ENCODE measurements around the gene PLXDC2. TPM values are rescaled to one million over a fixed set of nuclear protein-coding genes. Genes with fewer than 3 reads are reported as not detected.

Gene PLXDC2
- total and polyA plus RNA-seq, 10 of the 15 experiments (the other 5 are each of a cell fraction or from before 2014, with no cell fraction given), result 0.05 to 1.8 (median 0.14) TPM; not detected in 2

DNA sequence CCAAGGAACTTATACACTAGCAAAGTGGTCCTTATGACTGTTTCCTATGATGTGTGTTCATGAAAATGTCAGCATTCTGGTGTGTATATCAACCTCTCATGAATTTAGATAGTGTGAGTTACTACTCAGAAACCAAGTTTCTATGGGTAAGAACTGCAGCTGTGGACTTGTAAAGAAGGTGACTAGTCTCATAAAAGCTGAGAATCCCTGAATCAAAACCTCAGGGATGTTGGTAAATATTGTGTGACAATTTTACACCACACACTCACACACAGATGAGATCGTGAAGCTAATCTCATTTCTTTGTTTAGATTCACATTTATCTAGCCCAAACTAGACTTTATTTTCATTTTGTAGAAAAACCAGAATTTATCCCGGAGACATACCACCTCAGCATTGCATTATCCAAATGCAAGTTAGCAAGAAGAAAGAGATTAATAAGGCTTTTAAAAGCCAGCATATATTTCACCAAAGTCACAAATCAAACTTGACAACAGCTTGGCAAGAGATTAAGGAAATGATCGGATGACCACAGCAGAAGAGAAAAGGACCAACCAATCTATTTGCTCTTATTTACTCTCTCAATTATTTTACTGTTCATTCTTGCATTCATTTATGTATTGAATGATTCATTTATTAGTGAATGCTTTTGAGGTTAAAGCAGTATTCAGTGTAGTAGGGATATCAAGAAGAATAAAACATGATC, 92.9 kb downstream of the PLXDC2 start:
- 2% methylated on average over 3 of the region's 3 CpGs for WGBS (ENCODE audit: insufficient coverage, insufficient replicate concordance, low lambda C conversion rate, missing lambda C conversion rate)
- H4K20me1 ChIP-seq (ENCODE audit: control insufficient read depth, insufficient read depth), result no peaks in the 10 kb centered on the region
- FAIRE-seq (no peak), ATAC-seq (no peak), DNase-seq (ENCODE audit: low read depth, low spot score) (no peak)
- no peaks in the 10 kb centered on the region for H3K9me3 ChIP-seq (replicated peaks; ENCODE audit: control insufficient read depth, insufficient read depth, low read length)
- H3K4me3 ChIP-seq, result no peak overlapping the region
- BruUV-seq (replicated peaks), result no TSS peak
- H3K9ac ChIP-seq (ENCODE audit: control insufficient read depth, insufficient read depth, low read length), result no peak overlapping the region
- no peaks in the 10 kb centered on the region for H3K4me1 ChIP-seq (ENCODE audit: control insufficient read depth, insufficient read depth, low read length)
- no peaks in the 10 kb centered on the region for H3K79me2 ChIP-seq (ENCODE audit: control insufficient read depth, insufficient read depth, low read length)
- H3K27ac ChIP-seq (ENCODE audit: control insufficient read depth, insufficient read depth), result no peak overlapping the region
- H3K27me3 ChIP-seq (replicated peaks in 1 of 2; ENCODE audit: control insufficient read depth in 2 of 2, insufficient read depth in 2 of 2, low read length in 1 of 2), result no peaks in the 10 kb centered on the region
- ChIA-PET RAD21 (ENCODE audit: unreplicated experiment) (no interaction called here), POLR2A (no interaction called here), CTCF (no interaction called here), SMC1A (ENCODE audit: uncharacterized antibody, unreplicated experiment) (interaction anchor here (3.5 kb wide), 1 partner anchor 23 kb away, joined by 11 read pairs; no protein-coding TSS in a partner anchor)
- H3K4me2 ChIP-seq (ENCODE audit: control insufficient read depth, insufficient read depth), result no peak overlapping the region
- intact Hi-C loops (cut with micrococcal nuclease; ENCODE audit: unreplicated experiment) (no loop called here), in situ Hi-C loops (cut with MboI) (no loop called here)
- no peaks in the 10 kb centered on the region for H3K36me3 ChIP-seq (ENCODE audit: control insufficient read depth in 2 of 2, insufficient read depth in 2 of 2, low read length in 1 of 2)
- no peak for TF ChIP-seq SRF (IDR thresholded peaks at IDR 0.05; ENCODE audit: low read depth in 2 of 2, low read length in 2 of 2)
- no peak overlapping the region for H2AFZ ChIP-seq (ENCODE audit: control insufficient read depth, low read depth, low read length)

DNA sequence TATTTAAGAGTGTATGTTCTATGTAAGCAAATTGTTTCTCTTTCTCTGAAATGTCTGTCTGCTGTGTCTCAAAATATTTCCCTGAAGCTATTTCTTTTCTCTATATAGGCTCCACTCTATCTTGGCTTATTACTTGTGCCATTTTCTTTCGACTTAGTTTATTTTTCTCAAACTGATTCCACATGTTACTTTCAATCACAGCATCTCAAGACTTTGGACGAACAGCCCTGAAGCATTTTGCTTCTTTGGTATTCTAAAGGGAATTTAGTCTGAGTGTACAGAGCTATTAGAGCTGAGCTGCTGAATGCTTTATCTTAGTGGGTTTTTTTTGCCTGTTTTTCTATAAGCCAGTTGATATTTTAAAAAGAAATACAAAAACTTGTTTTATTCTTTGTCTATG, 95.7 kb downstream of the PLXDC2 start:
- H3K79me2 ChIP-seq (ENCODE audit: control insufficient read depth, insufficient read depth, low read length), result no peaks in the 10 kb centered on the region
- ChIA-PET SMC1A (ENCODE audit: uncharacterized antibody, unreplicated experiment) (interaction anchor here (0.7 to 3.5 kb wide), 7 partner anchors 10 to 110 kb away, joined by 3 to 12 read pairs (median 6); no protein-coding TSS in a partner anchor), CTCF (interaction anchor here (1.0 to 1.6 kb wide), 3 partner anchors 9 to 48 kb away, joined by 3 to 6 read pairs (median 4); no protein-coding TSS in a partner anchor), RAD21 (ENCODE audit: unreplicated experiment) (interaction anchor here (0.8 kb wide), 1 partner anchor 18 kb away, joined by 3 read pairs; no protein-coding TSS in a partner anchor), POLR2A (no interaction called here)
- H2AFZ ChIP-seq (ENCODE audit: control insufficient read depth, low read depth, low read length), result no peak overlapping the region
- H3K4me3 ChIP-seq, result no peak overlapping the region
- H3K36me3 ChIP-seq (ENCODE audit: control insufficient read depth in 2 of 2, insufficient read depth in 2 of 2, low read length in 1 of 2), result no peaks in the 10 kb centered on the region
- intact Hi-C loops (cut with micrococcal nuclease; ENCODE audit: unreplicated experiment), result no loop called here
- ATAC-seq, result no peak
- no peaks in the 10 kb centered on the region for H3K4me1 ChIP-seq (ENCODE audit: control insufficient read depth, insufficient read depth, low read length)
- no peaks in the 10 kb centered on the region for H3K9me3 ChIP-seq (replicated peaks; ENCODE audit: control insufficient read depth, insufficient read depth, low read length)
- no peak for FAIRE-seq
- no peaks in the 10 kb centered on the region for H4K20me1 ChIP-seq (ENCODE audit: control insufficient read depth, insufficient read depth)
- DNase-seq (ENCODE audit: low read depth, low spot score), result no peak
- 15% methylated on average over 2 of the region's 2 CpGs for whole genome bisulfite sequencing (ENCODE audit: insufficient coverage, insufficient replicate concordance, low lambda C conversion rate, missing lambda C conversion rate)
- no peak overlapping the region for H3K27ac ChIP-seq (ENCODE audit: control insufficient read depth, insufficient read depth)
- no peak overlapping the region for H3K9ac ChIP-seq (ENCODE audit: control insufficient read depth, insufficient read depth, low read length)
- H3K4me2 ChIP-seq (ENCODE audit: control insufficient read depth, insufficient read depth), result no peak overlapping the region
- in situ Hi-C loops (cut with MboI), result no loop called here
- H3K27me3 ChIP-seq (replicated peaks in 1 of 2; ENCODE audit: control insufficient read depth in 2 of 2, insufficient read depth in 2 of 2, low read length in 1 of 2), result no peaks in the 10 kb centered on the region
- BruUV-seq (replicated peaks), result no TSS peak
- no peak for TF ChIP-seq FOXM1 (IDR thresholded peaks at IDR 0.05; ENCODE audit: low read depth, low read length)
- no peak for TF ChIP-seq CREB1 (IDR thresholded peaks at IDR 0.05; ENCODE audit: low read depth)
- TF ChIP-seq ASH2L (IDR thresholded peaks at IDR 0.05; ENCODE audit: borderline replicate concordance, low read depth), result no peak
- TF ChIP-seq NR2C2 (IDR thresholded peaks at IDR 0.05; ENCODE audit: borderline replicate concordance, control insufficient read depth, insufficient read length, low read depth), result no peak
- TF ChIP-seq SIN3A (IDR thresholded peaks at IDR 0.05; ENCODE audit: low read depth, low read length), result no peak
- TF ChIP-seq, protein P1, sequence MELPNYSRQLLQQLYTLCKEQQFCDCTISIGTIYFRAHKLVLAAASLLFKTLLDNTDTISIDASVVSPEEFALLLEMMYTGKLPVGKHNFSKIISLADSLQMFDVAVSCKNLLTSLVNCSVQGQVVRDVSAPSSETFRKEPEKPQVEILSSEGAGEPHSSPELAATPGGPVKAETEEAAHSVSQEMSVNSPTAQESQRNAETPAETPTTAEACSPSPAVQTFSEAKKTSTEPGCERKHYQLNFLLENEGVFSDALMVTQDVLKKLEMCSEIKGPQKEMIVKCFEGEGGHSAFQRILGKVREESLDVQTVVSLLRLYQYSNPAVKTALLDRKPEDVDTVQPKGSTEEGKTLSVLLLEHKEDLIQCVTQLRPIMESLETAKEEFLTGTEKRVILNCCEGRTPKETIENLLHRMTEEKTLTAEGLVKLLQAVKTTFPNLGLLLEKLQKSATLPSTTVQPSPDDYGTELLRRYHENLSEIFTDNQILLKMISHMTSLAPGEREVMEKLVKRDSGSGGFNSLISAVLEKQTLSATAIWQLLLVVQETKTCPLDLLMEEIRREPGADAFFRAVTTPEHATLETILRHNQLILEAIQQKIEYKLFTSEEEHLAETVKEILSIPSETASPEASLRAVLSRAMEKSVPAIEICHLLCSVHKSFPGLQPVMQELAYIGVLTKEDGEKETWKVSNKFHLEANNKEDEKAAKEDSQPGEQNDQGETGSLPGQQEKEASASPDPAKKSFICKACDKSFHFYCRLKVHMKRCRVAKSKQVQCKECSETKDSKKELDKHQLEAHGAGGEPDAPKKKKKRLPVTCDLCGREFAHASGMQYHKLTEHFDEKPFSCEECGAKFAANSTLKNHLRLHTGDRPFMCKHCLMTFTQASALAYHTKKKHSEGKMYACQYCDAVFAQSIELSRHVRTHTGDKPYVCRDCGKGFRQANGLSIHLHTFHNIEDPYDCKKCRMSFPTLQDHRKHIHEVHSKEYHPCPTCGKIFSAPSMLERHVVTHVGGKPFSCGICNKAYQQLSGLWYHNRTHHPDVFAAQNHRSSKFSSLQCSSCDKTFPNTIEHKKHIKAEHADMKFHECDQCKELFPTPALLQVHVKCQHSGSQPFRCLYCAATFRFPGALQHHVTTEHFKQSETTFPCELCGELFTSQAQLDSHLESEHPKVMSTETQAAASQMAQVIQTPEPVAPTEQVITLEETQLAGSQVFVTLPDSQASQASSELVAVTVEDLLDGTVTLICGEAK (IDR thresholded peaks at IDR 0.05; ENCODE audit: borderline replicate concordance), result no peak
- TF ChIP-seq BRCA1 (IDR thresholded peaks at IDR 0.05; ENCODE audit: low read depth, low read length), result no peak
- no peak for TF ChIP-seq CEBPB (IDR thresholded peaks at IDR 0.05; ENCODE audit: borderline replicate concordance in 1 of 2, low read depth in 2 of 2, low read length in 2 of 2)
